CD4-positive, alpha-beta memory T cell (primary cell): ENCODE results near the gene CACNA1G. TPM values are rescaled to one million over a fixed set of nuclear protein-coding genes. Genes with fewer than 3 reads are reported as not detected.

ENCODE experiments used
- CTCF ChIA-PET: fragments of 350-600 bp; sonication (Branson Sonifier 250); formaldehyde crosslinking; loops from one replicate; lab custom pipeline; 2021; ENCODE audit warnings: inconsistent platforms; ENCODE audit not compliant: partially characterized antibody; lab: Charles Lee
- POLR2A ChIA-PET: fragments of 350-600 bp; sonication (Branson Sonifier 250); formaldehyde crosslinking; loops from one replicate; lab custom pipeline; 2021; ENCODE audit not compliant: partially characterized antibody; lab: Charles Lee
- DNase-seq, 5 donors: peaks; one replicate each; pipeline versions ENCODE4 v3.0.0 to v3.0.0-alpha.2; 2020 to 2022; ENCODE audit warnings: mixed read lengths in 1 of 5
- H3K27ac ChIP-seq: one replicate; pipeline ENCODE4 v1.7.0; 2013; ENCODE audit warnings: low read depth, low read length
- H3K27me3 ChIP-seq: 2 replicates; pipeline ENCODE4 v1.7.0; 2013; ENCODE audit warnings: mild to moderate bottlenecking, low read length, moderate library complexity; ENCODE audit not compliant: insufficient read depth
- H3K36me3 ChIP-seq: 2 replicates; pipeline ENCODE4 v1.7.0; 2013; ENCODE audit warnings: mild to moderate bottlenecking, low read length, moderate library complexity; ENCODE audit not compliant: insufficient read depth
- H3K4me1 ChIP-seq: 2 replicates; pipeline ENCODE4 v1.7.0; 2013; ENCODE audit warnings: mild to moderate bottlenecking, low read length, moderate library complexity; ENCODE audit not compliant: insufficient read depth
- H3K4me3 ChIP-seq, 2 donors: one replicate each; pipeline ENCODE4 v1.7.0; 2013; ENCODE audit warnings: low read length in 2 of 2, mild to moderate bottlenecking in 1 of 2
- H3K9me3 ChIP-seq, 2 donors: one replicate each; pipeline ENCODE4 v1.7.0; 2013; ENCODE audit warnings: low read length in 2 of 2, control low read depth in 1 of 2; ENCODE audit not compliant: control insufficient read depth in 1 of 2
- H3K27ac Mint-ChIP-seq, 7 donors: one replicate each; pipeline ENCODE4 v1.8.0; 2020 to 2021; ENCODE audit warnings: mixed read lengths in 7 of 7, mild to moderate bottlenecking in 6 of 7, inconsistent platforms in 3 of 7, moderate library complexity in 3 of 7
- H3K27me3 Mint-ChIP-seq, 2 donors: one replicate each; pipeline ENCODE4 v1.8.0; 2020 to 2021; ENCODE audit warnings: mixed read lengths in 2 of 2
- H3K36me3 Mint-ChIP-seq, 2 donors: one replicate each; pipeline ENCODE4 v1.8.0; 2020 to 2021; ENCODE audit warnings: mixed read lengths in 2 of 2, inconsistent platforms in 1 of 2, mild to moderate bottlenecking in 1 of 2
- H3K4me1 Mint-ChIP-seq, 4 donors: one replicate each; pipeline ENCODE4 v1.8.0; 2020 to 2021; ENCODE audit warnings: mixed read lengths in 4 of 4, mild to moderate bottlenecking in 1 of 4
- H3K4me3 Mint-ChIP-seq, 8 donors: one replicate each; pipeline ENCODE4 v1.8.0; 2020 to 2021; ENCODE audit warnings: mixed read lengths in 8 of 8, mild to moderate bottlenecking in 7 of 8, moderate library complexity in 6 of 8, inconsistent platforms in 3 of 8
- H3K9me3 Mint-ChIP-seq, 8 donors: one replicate each; pipeline ENCODE4 v1.8.0; 2020 to 2021; ENCODE audit warnings: mixed read lengths in 8 of 8, mild to moderate bottlenecking in 5 of 8, inconsistent platforms in 3 of 8, moderate library complexity in 1 of 8
- intact Hi-C: fragments of 100-400 bp; cut with micrococcal nuclease; formaldehyde crosslinking; loops from one replicate; pipeline ENCODE4 v1.15.1; 2023
- polyA plus RNA-seq, 2 donors: library from polyadenylated mRNA; unstranded; fragments of 300-500 nt; fragmentation: Illumina TruSeq; gene quantifications; one replicate each; pipeline ENCODE4 v1.2.3, GENCODE V29; 2021
- total RNA-seq, 2 experiments: library from RNA; stranded (reverse); gene quantifications; one replicate each; pipeline ENCODE4 v1.2.3, GENCODE V29; 2021

CACNA1G gene
- total and polyA plus RNA-seq, 4 experiments from 2014 or later = not detected

- no peaks in the 10 kb centered on the region for H3K27me3 ChIP-seq
- no peaks in the 10 kb centered on the region for H3K27me3 Mint-ChIP-seq
- no peak for DNase-seq
- H3K27ac Mint-ChIP-seq = no peak overlapping the region
- H3K4me3 ChIP-seq = no peak overlapping the region
- H3K36me3 Mint-ChIP-seq = no peaks in the 10 kb centered on the region
- H3K36me3 ChIP-seq = no peaks in the 10 kb centered on the region
- ChIA-PET CTCF (no interaction called here), POLR2A (no interaction called here)
- H3K9me3 Mint-ChIP-seq = no peaks in the 10 kb centered on the region
- H3K4me3 Mint-ChIP-seq = no peak overlapping the region
- peaks cover 7 to 13% (median 10%) of the 10 kb centered on the region in 4 donors for H3K4me1 Mint-ChIP-seq
- intact Hi-C loops = no loop called here
- H3K27ac ChIP-seq = no peak overlapping the region
- no peaks in the 10 kb centered on the region for H3K9me3 ChIP-seq
- peaks cover 6% of the 10 kb centered on the region for H3K4me1 ChIP-seq
These were observed 104.4 kb downstream of the CACNA1G start for GRCh38 chr17:50664788-50665458.

DNA sequence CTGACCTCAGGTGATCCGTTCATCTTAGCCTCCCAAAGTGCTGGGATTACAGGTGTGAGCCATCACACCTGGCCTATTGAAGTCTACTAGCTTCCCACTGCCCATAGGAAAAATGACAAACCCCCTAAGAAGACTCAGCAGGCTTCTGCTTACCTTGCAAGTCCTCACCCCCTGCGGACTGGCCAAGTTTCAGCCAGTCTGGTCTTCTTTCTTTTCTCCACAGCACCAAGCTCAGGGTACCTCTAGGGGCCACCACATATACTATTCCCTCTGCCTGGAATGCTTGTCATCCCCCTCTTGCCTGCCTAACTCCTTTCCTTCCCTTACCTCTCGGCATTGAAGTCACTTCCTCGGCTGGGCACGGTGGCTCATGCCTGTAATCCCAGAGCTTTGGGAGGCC is 105.3 kb downstream of the CACNA1G start:
- no peaks in the 10 kb centered on the region for H3K36me3 Mint-ChIP-seq

DNA sequence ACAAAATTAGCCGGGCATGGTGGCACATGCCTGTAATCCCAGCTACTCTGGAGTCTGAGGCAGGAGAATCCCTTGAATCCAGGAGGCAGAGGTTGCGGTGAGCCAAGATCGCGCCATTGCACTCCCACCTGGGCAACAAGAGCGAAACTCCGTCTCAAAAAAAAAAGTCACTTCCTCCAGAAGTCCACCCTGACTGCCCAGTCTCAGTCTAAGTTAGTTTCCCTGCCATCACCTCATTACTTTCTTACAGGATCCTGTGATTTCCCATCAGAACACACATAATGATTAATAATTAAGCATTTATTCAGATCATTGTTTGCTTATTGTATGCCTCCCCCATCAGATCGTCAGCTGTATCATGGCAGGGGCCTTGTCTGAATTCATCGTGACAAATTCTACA is 105.8 kb downstream of the CACNA1G start:
- Mint-ChIP-seq H3K4me1 (peaks cover 7 to 10% (median 9%) of the 10 kb centered on the region in 4 donors), H3K9me3 (no peaks in the 10 kb centered on the region), H3K27me3 (no peaks in the 10 kb centered on the region), H3K36me3 (no peaks in the 10 kb centered on the region), H3K27ac (no peak overlapping the region), H3K4me3 (no peak overlapping the region)
- no peak overlapping the region for H3K4me3 ChIP-seq
- no peaks in the 10 kb centered on the region for H3K36me3 ChIP-seq
- peaks cover 4% of the 10 kb centered on the region for H3K4me1 ChIP-seq
- ChIA-PET CTCF (no interaction called here), POLR2A (no interaction called here)
- no peak overlapping the region for H3K27ac ChIP-seq
- H3K9me3 ChIP-seq = no peaks in the 10 kb centered on the region
- no peak for DNase-seq
- intact Hi-C loops = no loop called here
- no peaks in the 10 kb centered on the region for H3K27me3 ChIP-seq

More for the DNA sequence above, 105.3 kb downstream of the CACNA1G start:
- Mint-ChIP-seq H3K4me1 (peaks cover 7 to 13% (median 10%) of the 10 kb centered on the region in 4 donors), H3K27me3 (no peaks in the 10 kb centered on the region), H3K4me3 (no peak overlapping the region), H3K27ac (no peak overlapping the region), H3K9me3 (no peaks in the 10 kb centered on the region)
- intact Hi-C loops = no loop called here
- no peaks in the 10 kb centered on the region for H3K9me3 ChIP-seq
- H3K27ac ChIP-seq = no peak overlapping the region
- ChIA-PET CTCF (no interaction called here), POLR2A (no interaction called here)
- no peaks in the 10 kb centered on the region for H3K27me3 ChIP-seq
- DNase-seq = no peak
- H3K36me3 ChIP-seq = no peaks in the 10 kb centered on the region
- H3K4me1 ChIP-seq = peaks cover 6% of the 10 kb centered on the region
- H3K4me3 ChIP-seq = no peak overlapping the region

GRCh38 chr17:50667259-50668024 is 106.9 kb downstream of the CACNA1G start:
- Mint-ChIP-seq H3K27me3 (no peaks in the 10 kb centered on the region), H3K4me1 (peaks cover 0 to 3% (median 2%) of the 10 kb centered on the region in 4 donors)

DNA sequence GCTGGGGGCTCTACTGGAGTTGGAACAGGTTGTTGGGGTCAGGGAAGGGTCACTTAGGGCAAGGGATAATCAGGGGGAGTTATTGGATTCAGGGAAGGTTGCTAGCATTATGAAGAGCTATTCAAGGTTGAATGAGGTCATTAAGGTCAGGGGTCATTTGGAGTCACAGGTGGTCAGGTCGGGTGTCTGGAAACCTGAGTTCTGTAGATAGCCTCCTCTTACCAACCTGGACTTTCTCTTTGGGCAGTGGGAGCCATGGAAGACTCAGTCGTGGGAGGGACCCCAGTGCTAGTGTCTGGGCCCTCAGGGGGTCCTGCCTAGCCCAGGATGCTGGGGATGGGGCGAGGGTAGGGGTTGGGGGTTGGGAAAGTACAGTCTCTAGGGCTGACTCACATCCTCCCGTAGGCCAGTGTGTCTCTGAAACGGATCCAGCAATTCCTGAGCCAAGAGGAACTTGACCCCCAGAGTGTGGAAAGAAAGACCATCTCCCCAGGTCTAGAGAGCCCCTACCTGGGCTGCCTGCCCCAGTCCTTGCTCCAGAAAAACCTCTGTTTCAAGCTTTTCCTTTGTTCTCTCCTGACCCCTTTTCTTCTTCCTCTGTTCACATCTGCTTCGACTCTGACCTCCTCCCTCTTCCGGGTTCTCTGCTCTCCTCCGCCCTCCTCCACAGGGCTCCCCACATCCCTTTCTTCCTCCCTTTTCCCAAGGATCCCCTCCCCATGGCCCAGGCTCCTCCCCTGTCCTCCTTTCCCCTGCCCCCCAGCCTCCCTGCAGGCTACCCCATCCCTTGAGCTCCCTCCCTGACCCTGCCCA is 107.7 kb downstream of the CACNA1G start:
- no peaks in the 10 kb centered on the region for H3K9me3 Mint-ChIP-seq
- Histone ChIP-seq H3K27ac (no peak overlapping the region), H3K4me1 (no peaks in the 10 kb centered on the region), H3K4me3 (no peak overlapping the region), H3K9me3 (no peaks in the 10 kb centered on the region), H3K36me3 (no peaks in the 10 kb centered on the region), H3K27me3 (no peaks in the 10 kb centered on the region)
- intact Hi-C loops = no loop called here
- H3K27me3 Mint-ChIP-seq = no peaks in the 10 kb centered on the region
- H3K4me1 Mint-ChIP-seq = peaks cover 0 to 3% (median 2%) of the 10 kb centered on the region in 4 donors
- H3K27ac Mint-ChIP-seq = peak overlapping the region in 2 of 7 donors; percentile 15 to 37
- H3K4me3 Mint-ChIP-seq = no peak overlapping the region
- no peak for DNase-seq
- no peaks in the 10 kb centered on the region for H3K36me3 Mint-ChIP-seq
- ChIA-PET POLR2A (no interaction called here), CTCF (no interaction called here)

More at GRCh38 chr17:50667259-50668024, 106.9 kb downstream of the CACNA1G start:
- CTCF ChIA-PET = no interaction called here
- Histone ChIP-seq H3K4me3 (no peak overlapping the region), H3K9me3 (no peaks in the 10 kb centered on the region), H3K4me1 (no peaks in the 10 kb centered on the region), H3K27ac (no peak overlapping the region), H3K27me3 (no peaks in the 10 kb centered on the region), H3K36me3 (no peaks in the 10 kb centered on the region)
- intact Hi-C loops = no loop called here
- POLR2A ChIA-PET = no interaction called here
- H3K27ac Mint-ChIP-seq = peak overlapping the region in 2 of 7 donors; percentile 48 to 54
- no peak for DNase-seq
- H3K4me3 Mint-ChIP-seq = no peak overlapping the region
- H3K9me3 Mint-ChIP-seq = no peaks in the 10 kb centered on the region
- H3K36me3 Mint-ChIP-seq = no peaks in the 10 kb centered on the region

DNA sequence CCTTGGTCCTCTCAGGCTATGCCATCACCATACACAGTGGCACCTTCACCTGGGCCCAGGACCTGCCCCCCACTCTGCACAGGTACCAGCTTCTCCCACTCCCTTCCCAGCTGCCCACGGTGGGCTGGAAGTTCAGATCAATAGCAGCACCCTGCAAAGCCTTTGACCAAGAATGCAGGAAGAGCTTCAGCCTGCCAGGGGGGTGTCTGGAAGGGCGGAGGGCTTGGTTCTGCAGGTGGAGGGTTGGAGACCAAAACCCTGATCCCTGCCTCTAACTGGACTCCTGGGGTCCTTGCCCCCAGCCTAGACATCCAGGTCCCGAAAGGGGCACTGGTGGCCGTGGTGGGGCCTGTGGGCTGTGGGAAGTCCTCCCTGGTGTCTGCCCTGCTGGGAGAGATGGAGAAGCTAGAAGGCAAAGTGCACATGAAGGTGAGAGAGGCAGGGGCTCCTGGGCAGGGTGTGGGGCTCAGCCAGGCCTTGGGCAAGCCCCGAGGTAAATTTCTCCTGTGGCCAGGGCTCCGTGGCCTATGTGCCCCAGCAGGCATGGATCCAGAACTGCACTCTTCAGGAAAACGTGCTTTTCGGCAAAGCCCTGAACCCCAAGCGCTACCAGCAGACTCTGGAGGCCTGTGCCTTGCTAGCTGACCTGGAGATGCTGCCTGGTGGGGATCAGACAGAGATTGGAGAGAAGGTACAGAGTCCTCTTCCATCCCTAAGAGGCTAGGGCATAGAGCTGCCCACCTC is 108.5 kb downstream of the CACNA1G start:
- no peaks in the 10 kb centered on the region for H3K36me3 Mint-ChIP-seq
- H3K27ac Mint-ChIP-seq = peak overlapping the region in 1 of 7 donors; percentile 8
- ChIA-PET POLR2A (interaction anchor here (0.6 kb wide), 1 partner anchor 16 kb away, joined by 3 read pairs; no protein-coding TSS in a partner anchor), CTCF (no interaction called here)
- no peaks in the 10 kb centered on the region for H3K9me3 ChIP-seq
- H3K4me3 ChIP-seq = no peak overlapping the region
- H3K36me3 ChIP-seq = no peaks in the 10 kb centered on the region
- H3K27me3 Mint-ChIP-seq = no peaks in the 10 kb centered on the region
- no peaks in the 10 kb centered on the region for H3K27me3 ChIP-seq
- H3K9me3 Mint-ChIP-seq = no peaks in the 10 kb centered on the region
- no peak overlapping the region for H3K4me3 Mint-ChIP-seq
- peaks cover 0 to 3% (median 2%) of the 10 kb centered on the region in 4 donors for H3K4me1 Mint-ChIP-seq
- no peak overlapping the region for H3K27ac ChIP-seq
- intact Hi-C loops = no loop called here
- no peaks in the 10 kb centered on the region for H3K4me1 ChIP-seq
- DNase-seq = no peak
